ENCODE results near the gene PPP4R3A. TPM values are rescaled to one million over a fixed set of nuclear protein-coding genes. Genes with fewer than 3 reads are reported as not detected.

The PPP4R3A gene
- total RNA-seq, 1 donor from 2014 or later, result 131 TPM

DNA sequence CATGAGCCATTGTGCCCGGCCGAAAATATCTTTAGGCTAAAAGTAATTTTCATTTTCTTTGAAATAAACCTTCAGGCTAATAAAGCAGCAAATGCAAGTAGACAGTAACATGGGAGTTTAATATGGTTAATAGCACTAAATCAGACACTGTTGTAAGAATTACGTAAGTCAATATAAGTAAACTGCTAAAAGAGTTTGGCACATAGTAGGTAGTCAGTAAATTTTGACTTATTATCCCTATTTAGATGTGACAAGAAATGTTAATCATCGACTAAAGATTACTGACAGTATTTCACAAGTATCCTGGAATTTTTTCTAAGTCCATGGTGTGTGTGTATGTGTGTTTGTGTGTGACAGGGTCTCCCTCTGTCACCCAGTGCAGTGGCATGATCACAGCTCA lies 3.9 kb downstream of the PPP4R3A start:
- intact Hi-C loops (cut with micrococcal nuclease), result no loop called here

DNA sequence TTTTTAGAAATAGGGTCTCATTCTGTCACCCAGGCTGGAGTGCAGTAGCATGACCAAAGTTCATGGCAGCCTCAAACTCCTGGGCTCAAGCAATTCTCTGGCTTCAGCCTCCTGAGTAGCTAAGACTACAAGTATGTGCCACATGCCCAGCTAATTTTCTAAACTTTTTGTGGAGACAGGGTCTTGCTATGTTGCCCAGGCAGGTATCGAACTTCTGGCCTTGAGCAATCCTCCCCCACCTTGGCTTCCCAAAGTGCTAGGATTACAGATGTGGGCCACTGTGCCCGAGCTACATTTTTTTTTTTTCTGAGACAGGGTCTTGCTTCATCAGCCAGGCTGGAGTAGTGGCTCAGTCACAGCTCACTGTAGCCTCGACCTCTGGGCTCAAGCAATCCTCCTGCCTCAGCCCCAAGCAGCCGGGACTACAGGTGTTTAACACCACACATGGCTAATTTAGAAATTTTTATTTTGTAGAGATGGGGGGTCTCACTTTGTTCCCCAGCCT lies 7.1 kb downstream of the PPP4R3A start:
- intact Hi-C loops (cut with micrococcal nuclease), result no loop called here

DNA sequence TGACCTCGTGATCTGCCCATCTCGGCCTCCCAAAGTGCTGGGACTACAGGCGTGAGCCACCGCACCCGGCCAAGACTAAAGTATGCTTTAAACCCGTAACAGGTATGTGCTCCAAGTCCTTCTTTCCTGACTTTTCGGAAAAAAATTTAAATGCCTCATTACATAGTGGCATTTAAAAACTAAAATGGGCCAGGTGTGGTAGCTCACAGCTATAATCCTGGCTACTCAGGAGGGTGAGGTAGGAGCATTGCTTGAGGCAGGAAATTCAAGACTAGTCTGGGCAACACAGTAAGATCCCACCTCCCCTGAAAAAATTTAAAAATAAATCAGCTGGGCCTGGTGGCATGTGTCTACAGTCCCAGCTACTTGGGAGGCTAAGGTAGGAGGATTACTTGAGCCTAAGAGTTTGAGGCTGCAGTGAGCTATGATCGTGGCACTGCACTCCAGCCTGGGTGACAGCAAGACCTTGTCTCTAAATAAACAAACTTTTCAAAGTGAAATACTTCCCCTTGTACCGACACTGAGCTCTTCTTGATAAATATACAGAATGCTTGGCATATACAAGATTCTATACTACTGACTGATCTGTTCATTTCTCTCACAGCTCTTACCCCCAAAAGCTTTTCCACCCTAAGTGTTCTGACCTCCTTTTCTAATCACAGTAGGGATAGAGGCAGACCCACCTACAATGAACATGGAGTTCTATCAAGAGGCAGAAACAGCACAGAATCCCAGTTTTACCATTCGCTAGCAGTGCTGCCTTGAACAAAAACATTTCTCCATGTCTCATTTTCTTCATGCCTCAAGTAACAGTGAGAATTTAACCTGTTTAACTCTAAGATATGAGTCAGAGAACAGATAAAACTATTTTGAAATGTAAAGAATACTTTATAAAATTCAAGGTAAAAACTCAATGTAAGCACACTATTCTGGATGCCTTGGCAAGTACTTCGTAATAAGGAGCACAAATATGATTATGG lies 7.9 kb downstream of the PPP4R3A start:
- intact Hi-C loops (cut with micrococcal nuclease), result no loop called here

DNA sequence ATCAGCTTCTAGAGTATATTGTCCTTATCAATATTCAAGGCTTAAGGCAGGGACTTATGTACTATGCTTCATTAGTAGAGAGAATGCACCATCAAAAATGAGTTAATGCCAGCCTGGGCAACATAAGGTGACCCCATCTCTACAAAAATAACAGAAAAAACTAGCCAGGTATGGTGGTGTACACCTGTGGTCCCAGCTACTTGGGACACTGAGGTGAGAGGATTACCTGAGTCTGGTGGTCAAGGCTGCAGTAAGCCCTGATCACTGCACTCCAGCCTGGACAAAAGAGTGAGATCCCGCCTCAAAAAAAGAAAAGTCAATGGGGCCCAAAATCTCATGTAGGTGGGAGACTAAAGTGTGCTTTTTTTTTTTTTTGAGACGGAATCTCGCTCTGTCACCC lies 8.8 kb downstream of the PPP4R3A start:
- intact Hi-C loops (cut with micrococcal nuclease), result no loop called here

DNA sequence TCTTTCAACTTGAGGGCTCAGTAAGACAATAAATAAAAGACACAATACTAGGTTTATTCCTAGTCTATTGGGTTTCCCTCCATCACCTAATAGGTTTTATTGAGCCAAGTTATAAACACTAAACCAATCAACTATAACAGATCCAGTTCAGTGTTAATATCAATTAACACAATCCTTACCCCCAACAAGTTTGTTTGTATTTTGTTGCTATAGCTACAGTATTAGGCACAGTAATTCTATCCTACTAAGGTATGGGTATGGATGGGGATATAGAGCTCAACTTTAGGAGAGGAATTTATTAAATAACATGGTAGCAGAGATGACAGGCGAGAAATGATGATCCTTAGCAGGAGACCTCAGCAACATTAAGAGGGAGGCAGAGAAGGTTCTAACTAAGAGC lies 13.3 kb downstream of the PPP4R3A start:
- intact Hi-C loops (cut with micrococcal nuclease), result no loop called here

DNA sequence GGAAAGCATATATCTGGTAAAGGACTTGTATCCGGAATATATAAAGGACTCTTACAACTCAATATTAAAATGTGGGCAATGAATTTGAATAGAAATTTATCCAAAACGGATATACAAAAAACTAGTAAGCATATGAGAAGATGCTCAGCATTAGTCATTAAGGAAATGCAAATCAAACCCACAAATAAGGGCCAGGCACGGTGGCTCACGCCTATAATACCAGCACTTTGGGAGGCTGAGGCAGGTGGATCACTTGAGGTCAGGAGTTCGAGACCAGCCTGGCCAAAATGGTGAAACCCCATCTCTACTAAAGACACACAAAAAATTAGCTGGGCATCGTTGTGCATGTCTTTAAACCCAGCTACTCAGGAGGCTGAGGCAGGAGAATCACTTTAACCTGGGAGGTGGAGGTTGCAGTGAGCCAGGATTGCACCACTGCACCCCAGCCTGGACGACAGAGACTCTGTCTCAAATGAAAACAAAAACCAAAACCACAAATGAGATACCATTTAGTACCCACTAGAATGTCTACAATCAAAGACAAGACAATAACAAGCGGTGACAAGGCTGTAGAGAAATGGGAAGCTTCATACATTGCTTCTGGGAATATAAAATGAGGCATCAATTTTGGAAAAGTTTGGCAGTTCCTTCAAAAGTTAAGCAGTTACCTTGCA lies 15.6 kb downstream of the PPP4R3A start:
- intact Hi-C loops (cut with micrococcal nuclease), result loop anchor here (2.0 kb wide), 1 partner anchor 16 kb away; the partner anchor contains the start of gene PPP4R3A

DNA sequence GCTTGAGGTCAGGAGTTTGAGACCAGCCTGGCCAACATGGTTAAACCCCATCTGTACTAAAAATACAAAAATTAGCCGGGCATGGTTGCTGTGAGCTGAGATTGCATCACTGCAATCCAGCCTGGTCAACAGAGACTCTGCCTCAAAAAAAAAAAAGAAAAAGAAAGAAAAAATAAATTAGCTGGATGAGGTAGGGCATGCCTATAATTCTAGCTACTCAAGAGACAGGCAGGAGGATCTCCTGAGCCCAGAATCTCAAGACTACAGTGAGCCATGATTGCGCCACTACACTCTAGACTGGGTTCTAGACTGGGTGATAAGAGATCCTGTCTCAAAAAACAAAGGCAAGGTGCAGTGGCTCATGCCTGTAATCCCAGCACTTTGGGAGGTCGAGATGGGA lies 16.9 kb downstream of the PPP4R3A start:
- intact Hi-C loops (cut with micrococcal nuclease), result no loop called here

DNA sequence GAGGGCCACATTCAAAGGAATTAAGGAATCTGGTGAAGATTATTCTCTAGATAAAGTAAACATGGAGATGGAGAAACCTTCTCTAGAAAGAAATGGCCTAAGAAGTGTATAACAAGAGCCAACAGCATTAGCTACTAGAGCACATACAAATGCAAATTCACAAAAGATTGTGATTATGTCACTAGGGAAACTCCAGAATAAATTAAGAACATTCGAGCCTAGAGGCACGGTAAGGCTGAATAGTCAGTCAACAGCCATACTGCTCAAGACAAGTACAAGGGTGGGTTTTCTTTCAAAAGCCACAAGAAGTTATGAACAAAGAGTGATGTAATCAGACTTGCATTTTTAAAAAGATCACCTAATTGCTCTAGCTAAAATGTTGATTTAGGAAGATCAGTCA lies 25.4 kb downstream of the PPP4R3A start:
- intact Hi-C loops (cut with micrococcal nuclease), result no loop called here

DNA sequence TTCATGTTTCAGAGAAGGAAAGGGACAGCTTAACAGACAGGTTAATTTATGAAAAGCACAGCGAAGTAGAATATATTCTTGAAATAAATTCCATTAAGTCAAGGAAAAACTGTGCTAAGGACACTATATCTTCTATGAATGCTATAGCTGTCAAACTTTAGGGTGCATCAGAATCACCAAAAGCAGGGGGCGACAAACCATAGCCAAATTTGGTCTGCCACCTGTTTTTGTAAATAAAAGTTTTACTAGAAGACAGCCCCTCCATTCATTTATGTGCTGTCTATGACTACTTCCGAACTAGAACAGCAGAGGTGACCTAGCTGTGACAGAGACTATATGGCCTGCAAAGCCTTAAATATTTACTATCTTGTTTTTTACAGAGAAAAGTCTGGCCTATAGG lies 25.9 kb downstream of the PPP4R3A start:
- intact Hi-C loops (cut with micrococcal nuclease), result no loop called here

DNA sequence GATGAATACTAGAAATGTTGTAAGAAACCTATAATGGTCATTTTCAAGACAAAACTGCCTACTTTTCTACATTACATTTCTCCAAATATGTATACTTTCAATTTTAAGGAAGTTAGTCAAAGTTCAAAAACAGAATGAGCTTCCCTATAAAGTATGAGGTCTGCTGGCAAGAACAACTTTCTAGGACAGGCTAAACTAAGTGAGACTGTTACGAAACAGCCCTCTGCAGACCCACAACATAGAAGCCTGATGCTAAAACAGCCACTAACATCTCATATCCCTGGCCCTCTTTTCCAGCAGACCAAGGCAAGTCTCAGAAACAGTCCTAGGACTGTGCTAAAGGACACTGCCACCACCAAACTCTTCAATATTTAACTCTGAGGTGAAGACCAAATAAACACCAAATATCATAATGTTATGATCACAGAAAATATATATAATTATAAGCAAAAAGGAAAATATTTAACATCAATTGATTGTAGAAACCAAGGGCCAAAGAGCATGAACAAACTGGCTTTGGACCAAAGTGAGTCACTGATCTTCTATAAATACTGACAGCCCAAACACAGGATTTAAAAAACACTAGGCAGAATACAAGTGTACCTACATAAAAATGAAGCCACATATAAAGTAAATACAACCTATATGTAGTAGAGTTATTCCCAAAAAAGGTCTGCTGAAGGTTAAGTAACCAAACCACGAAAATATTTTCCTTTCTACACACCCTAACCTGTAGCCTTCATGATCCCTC lies 27.7 kb downstream of the PPP4R3A start:
- intact Hi-C loops (cut with micrococcal nuclease), result no loop called here

DNA sequence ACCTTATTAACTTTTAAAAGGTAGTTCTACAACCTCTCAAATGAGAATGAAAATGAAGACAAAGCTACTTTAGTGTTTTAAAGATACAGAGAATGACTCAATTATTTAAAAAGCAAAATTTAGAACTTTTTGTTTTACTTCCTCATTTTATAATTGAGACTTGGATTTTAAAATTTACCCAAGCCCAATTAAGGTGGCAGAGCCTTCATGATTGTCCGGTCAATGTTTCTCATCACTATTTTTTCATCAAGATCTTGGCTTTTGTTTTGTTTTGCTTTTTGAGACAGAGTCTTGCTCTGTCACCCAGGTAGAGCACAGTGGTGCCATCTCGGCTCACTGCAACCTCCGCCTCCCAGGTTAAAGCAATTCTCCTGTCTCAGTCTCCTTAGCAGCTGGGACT lies 32.7 kb downstream of the PPP4R3A start:
- intact Hi-C loops (cut with micrococcal nuclease), result no loop called here

DNA sequence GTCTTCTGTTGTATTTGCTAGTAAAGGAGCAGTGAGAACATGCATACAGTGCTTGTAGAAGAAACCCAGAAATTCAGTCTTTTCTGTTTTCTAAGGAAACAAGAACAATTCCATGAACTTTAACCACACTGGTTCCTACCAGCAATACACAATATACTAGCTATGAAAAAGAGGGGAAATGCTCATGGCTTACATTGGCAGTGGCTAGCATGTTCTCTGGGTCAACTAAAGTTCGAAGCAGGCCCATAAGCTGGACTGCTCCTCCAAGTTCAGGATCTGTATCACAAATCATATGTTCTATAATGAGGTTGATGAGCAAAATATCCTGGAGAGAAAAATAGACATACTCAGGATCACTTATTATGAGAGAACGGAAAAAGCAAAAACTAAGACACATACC lies 37.1 kb downstream of the PPP4R3A start:
- intact Hi-C loops (cut with micrococcal nuclease), result no loop called here

DNA sequence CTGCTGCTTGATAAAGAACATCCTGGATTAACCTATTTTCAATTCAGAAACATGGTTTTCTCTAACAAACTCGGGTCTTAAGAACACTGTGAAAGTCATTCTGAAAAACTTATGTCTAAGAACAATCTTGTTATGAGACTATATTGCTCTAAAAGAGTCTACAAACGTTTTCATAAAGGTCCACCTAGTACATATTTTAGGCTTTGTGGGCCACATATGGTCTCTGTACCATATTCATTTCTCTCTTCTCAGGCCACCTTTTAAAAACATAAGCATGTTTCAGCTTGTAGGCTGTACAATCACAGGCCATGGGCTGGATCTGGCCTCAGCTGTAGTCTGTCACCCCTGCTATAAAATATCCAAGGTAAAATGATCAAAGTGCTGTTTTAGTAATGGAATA lies 39.9 kb downstream of the PPP4R3A start:
- intact Hi-C loops (cut with micrococcal nuclease), result no loop called here

DNA sequence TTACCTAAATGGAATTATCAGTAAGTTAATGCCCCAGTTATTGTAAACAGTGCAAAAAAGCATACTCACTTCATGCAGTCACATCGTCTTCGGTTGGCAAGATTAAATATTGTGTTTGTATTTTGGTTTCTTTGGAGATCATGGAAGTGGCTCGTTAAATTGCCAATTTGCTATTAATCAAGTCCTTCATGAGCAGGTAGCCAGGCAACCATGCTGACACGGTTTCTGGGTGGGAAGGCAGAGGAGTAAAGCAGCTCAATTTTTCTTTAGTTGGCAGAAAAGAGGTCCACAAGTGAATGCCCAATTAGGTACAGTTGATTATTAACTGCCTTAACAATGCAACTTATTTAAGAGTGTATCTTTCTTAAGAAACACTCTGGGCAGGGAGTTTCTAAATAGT lies 43.9 kb downstream of the PPP4R3A start:
- intact Hi-C loops (cut with micrococcal nuclease), result no loop called here

DNA sequence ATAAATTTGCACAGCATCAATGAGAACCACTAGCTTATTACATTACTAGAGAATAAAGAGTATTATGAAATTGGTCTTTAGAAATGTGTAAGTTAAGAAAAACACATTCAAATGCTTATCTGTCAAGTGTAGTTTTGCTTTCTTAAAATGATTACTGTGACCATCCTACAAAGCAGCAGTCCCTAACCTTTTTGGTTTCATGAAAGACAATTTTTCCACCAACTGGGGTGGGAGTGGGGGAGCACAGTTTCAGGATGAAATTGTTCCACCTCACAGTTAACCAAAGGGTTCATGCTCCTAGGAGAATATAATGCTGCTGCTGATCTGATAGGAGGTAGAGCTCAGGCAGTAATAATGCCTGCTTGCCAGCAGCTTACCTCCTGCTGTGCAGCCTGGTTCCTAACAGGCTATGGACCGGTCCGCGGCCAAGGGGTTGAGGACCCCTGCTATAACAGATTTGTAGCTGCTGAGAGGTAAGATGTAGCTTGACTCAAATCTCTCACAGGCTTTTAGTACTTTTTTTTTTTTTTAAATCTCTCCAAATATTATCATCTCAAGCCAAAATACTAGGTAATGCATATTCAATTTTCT lies 45.4 kb downstream of the PPP4R3A start:
- intact Hi-C loops (cut with micrococcal nuclease), result no loop called here

DNA sequence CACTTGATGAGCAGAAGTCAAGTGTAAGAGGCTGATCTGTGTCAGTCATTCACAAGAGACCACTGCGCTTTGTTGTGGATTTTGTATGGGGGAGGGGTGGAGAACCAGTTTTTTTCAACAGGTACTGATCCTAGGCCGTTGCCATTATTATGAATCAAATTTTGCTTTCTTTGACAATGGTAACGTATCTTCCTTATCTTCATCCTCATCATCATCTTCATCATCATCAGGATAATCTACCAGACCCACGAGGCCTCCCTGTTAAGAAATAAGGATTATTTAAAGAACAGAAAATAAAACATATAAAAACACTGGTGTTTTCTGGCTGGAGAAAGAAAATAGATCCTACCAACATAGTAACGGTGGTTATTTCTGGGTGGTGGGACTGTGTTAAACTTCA lies 51.5 kb downstream of the PPP4R3A start:
- intact Hi-C loops (cut with micrococcal nuclease), result no loop called here

DNA sequence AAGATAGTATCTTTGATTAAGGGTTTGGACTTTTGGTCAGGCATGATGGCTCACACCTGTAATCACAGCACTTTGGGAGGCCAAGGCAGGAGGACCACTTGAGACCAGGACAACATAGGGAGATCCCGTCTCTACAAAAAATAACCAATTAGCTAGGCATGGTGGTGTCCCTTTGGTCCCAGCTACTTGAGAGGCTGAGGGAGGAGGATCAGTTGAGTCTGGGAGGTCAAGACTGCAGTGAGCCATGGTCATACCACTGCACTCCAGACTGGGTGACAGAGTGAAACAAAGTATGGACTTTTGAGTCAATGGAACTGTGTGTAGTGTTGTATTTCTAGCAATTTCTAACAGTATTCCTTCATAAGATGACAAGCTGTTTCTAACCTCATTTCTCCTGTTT lies 53.8 kb downstream of the PPP4R3A start:
- intact Hi-C loops (cut with micrococcal nuclease), result no loop called here

DNA sequence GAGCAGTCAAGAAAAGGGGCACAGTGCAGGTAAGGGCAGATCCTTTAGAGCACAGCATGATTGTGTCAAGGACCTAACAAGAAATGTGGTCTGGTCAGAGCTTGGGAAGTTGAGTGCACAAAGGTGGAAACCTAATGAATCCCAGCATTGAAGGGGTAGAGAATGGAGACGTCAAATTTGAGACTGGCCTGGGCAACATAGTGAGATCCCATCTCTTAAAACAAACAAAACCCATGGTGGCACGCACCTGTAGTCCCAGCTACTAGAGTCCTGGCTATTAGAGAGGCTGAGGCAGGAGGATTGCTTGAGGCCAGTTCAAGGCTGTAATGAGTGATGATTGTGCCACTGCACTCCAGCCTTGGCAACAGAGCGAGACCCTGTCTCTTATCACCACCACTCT lies 55.5 kb downstream of the PPP4R3A start:
- intact Hi-C loops (cut with micrococcal nuclease), result no loop called here

DNA sequence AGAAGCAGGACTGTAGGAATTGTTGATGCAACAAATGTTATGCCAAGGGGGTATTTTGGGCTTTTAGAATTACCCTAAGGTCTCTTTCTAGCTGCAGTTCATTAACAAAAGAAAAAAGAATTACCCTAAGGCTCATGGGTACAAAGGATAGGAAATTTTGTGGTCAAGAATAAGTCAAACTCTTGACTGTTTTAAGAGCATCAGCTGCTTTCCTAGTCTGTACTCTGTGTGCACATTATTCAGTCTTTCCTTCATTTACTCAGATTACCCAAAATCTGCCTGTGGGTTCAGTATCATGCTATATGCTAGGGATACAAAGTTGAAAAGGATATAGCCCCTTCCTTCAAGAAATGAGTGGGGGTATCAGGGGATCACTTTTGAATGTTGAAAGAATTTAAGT lies 56.0 kb downstream of the PPP4R3A start:
- intact Hi-C loops (cut with micrococcal nuclease), result no loop called here

DNA sequence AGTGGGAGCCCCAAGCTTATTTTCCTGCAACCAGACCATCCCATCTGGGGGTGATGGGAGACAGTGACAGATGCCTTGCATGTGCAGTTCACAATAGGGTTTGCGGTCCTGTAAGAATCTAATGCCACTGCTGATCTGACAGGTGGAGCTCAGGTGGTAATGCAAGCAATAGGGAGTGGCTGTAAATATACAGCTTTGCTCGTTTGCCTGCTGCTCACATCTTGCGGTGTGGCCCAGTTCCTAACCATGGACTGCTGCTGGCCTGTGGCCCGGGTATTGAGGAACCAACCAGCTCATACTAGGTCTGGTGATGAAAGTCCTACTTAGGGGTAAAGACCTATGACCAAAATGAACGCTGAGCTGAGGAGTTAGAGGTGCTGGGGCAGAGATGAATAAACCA lies 56.4 kb downstream of the PPP4R3A start:
- intact Hi-C loops (cut with micrococcal nuclease), result no loop called here

DNA sequence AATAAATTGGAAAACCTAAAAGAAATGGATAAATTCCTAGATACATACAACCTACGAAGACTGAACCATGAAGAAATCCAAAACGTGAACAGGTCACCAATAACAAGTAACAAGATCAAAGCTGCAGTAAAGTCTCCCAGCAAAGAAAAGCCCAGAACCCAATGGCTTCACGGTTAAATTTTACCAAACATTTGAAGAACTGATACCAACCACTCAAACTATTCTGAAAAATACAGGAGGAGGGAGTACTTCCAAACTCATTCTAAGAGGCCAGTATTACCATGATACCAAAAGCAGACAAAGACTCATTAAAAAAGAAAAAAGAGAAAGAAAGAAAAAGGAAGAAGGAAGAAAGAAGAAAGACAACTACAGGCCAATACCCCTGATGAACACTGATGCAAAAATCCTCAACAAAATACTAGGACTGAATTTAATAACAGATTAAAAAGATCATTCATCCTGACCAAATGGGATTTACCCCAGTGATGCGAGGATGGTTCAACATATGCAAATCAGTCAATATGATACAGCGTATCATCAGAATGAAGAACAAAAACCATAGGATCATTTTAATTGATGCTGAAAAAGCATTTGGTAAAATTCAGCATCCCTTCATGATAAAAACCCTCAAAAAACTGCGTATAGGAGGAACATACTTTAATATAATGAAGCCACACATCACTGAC lies 65.6 kb downstream of the PPP4R3A start:
- intact Hi-C loops (cut with micrococcal nuclease), result no loop called here

Data from T-helper 2 cell treated with Interferon-gamma antibody and Interleukin-4, amounts not matched to agents 100 ng/mL and 5 ng/mL, for 36 hours (primary cell).